ENCODE data around the gene ZSCAN18.

Gene ZSCAN18

DNA sequence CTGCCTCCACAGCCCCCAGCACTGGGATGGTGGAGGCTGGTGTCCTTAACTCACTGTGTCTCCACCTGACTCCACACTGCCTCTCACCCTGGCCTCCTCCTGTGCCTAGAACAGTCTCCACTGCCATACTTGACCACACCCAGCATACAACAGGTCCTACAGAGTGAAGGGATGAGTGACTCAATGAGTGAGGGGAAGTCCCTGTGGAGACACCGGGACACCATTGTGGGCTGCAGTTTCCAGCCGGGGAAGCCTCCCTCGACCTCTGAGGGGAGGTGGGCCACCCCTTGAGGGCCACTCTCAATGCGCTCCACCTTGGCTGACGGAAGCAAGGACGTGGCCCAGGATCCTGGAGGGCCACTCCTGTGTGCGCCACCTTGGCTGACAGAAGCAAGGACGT, 41.8 kb downstream of the ZSCAN18 start:
- Histone ChIP-seq H3K4me1 (ENCODE audit: control insufficient read depth, insufficient read depth, low read depth, low read length) (peaks cover 5% of the 10 kb centered on the region), H2BK5ac (ENCODE audit: low read depth, low read length, poor library complexity, severe bottlenecking) (no peak overlapping the region), H3K27me3 (ENCODE audit: control insufficient read depth in 1 of 2, insufficient read depth in 1 of 2, low read length in 2 of 2) (no peaks in the 10 kb centered on the region), H3K79me1 (replicated peaks; ENCODE audit: low read length, poor library complexity, severe bottlenecking) (no peaks in the 10 kb centered on the region), H2BK15ac (ENCODE audit: low read depth, poor library complexity, severe bottlenecking) (no peak overlapping the region), H3K4ac (ENCODE audit: low read depth in 1 of 2, low read length in 2 of 2) (no peak overlapping the region), H2AFZ (ENCODE audit: low read depth, low read length) (no peak overlapping the region), H4K91ac (ENCODE audit: low read length) (no peak overlapping the region), H3K23ac (ENCODE audit: low read length in 2 of 2) (no peak overlapping the region), H3K9me3 (ENCODE audit: control insufficient read depth, low read length) (peaks cover 23% of the 10 kb centered on the region), H4K8ac (ENCODE audit: low read length) (no peak overlapping the region), H3K4me3 (ENCODE audit: insufficient read depth in 1 of 2, low read depth in 1 of 2, low read length in 2 of 2) (no peak overlapping the region), H2BK12ac (ENCODE audit: low read length in 2 of 2) (no peak overlapping the region), H3K27ac (ENCODE audit: low read length, poor library complexity, severe bottlenecking) (no peak overlapping the region), H2BK120ac (ENCODE audit: low read depth, low read length) (no peak overlapping the region), H3K9ac (ENCODE audit: low read length) (no peak overlapping the region), H3K36me3 (ENCODE audit: control insufficient read depth in 1 of 2, insufficient read depth in 2 of 2, low read depth in 1 of 2, low read length in 2 of 2) (peaks cover 0 to 12% of the 10 kb centered on the region in 2 experiments), H3K18ac (ENCODE audit: low read depth in 1 of 2, low read length in 2 of 2) (no peak overlapping the region), H3K4me2 (ENCODE audit: low read length, poor library complexity, severe bottlenecking) (no peak overlapping the region), H2AK5ac (ENCODE audit: low read length, severe bottlenecking) (no peak overlapping the region), H3K14ac (ENCODE audit: low read length in 2 of 2) (no peak overlapping the region)
- 68% methylated on average over 7 of the region's 8 CpGs for WGBS
- no peak for DNase-seq

GRCh38 chr19:58054901-58055874, 42.8 kb downstream of the ZSCAN18 start:
- no peak overlapping the region for H3K4me2 ChIP-seq (ENCODE audit: low read length, poor library complexity, severe bottlenecking)
- no peak overlapping the region for H2BK12ac ChIP-seq (ENCODE audit: low read length in 2 of 2)
- H3K36me3 ChIP-seq (ENCODE audit: control insufficient read depth in 1 of 2, insufficient read depth in 2 of 2, low read depth in 1 of 2, low read length in 2 of 2): peaks cover 0 to 8% of the 10 kb centered on the region in 2 experiments
- no peak overlapping the region for H3K23ac ChIP-seq (ENCODE audit: low read length in 2 of 2)
- H3K4me3 ChIP-seq (ENCODE audit: insufficient read depth in 1 of 2, low read depth in 1 of 2, low read length in 2 of 2): peak overlapping the region in 1 of 2 experiments; percentile 72
- no peak overlapping the region for H4K8ac ChIP-seq (ENCODE audit: low read length)
- 48% methylated on average over 37 of the region's 37 CpGs for WGBS
- H2AFZ ChIP-seq (ENCODE audit: low read depth, low read length): no peak overlapping the region
- H3K9ac ChIP-seq (ENCODE audit: low read length): peak overlapping the region; percentile 86
- no peak overlapping the region for H2BK15ac ChIP-seq (ENCODE audit: low read depth, poor library complexity, severe bottlenecking)
- no peak overlapping the region for H3K14ac ChIP-seq (ENCODE audit: low read length in 2 of 2)
- peaks cover 5% of the 10 kb centered on the region for H3K4me1 ChIP-seq (ENCODE audit: control insufficient read depth, insufficient read depth, low read depth, low read length)
- no peak overlapping the region for H3K4ac ChIP-seq (ENCODE audit: low read depth in 1 of 2, low read length in 2 of 2)
- H3K9me3 ChIP-seq (ENCODE audit: control insufficient read depth, low read length): peaks cover 20% of the 10 kb centered on the region
- no peak for DNase-seq
- no peaks in the 10 kb centered on the region for H3K27me3 ChIP-seq (ENCODE audit: control insufficient read depth in 1 of 2, insufficient read depth in 1 of 2, low read length in 2 of 2)
- H2AK5ac ChIP-seq (ENCODE audit: low read length, severe bottlenecking): no peak overlapping the region
- H2BK120ac ChIP-seq (ENCODE audit: low read depth, low read length): no peak overlapping the region
- no peak overlapping the region for H4K91ac ChIP-seq (ENCODE audit: low read length)
- H3K27ac ChIP-seq (ENCODE audit: low read length, poor library complexity, severe bottlenecking): no peak overlapping the region
- no peak overlapping the region for H3K18ac ChIP-seq (ENCODE audit: low read depth in 1 of 2, low read length in 2 of 2)
- H3K79me1 ChIP-seq (replicated peaks; ENCODE audit: low read length, poor library complexity, severe bottlenecking): no peaks in the 10 kb centered on the region
- H2BK5ac ChIP-seq (ENCODE audit: low read depth, low read length, poor library complexity, severe bottlenecking): no peak overlapping the region

GRCh38 chr19:58053480-58054156, 44.4 kb downstream of the ZSCAN18 start:
- H3K36me3 ChIP-seq (ENCODE audit: control insufficient read depth in 1 of 2, insufficient read depth in 2 of 2, low read depth in 1 of 2, low read length in 2 of 2): no peaks in the 10 kb centered on the region
- H3K27me3 ChIP-seq (ENCODE audit: control insufficient read depth in 1 of 2, insufficient read depth in 1 of 2, low read length in 2 of 2): no peaks in the 10 kb centered on the region
- no peak overlapping the region for H2BK120ac ChIP-seq (ENCODE audit: low read depth, low read length)
- H3K4me2 ChIP-seq (ENCODE audit: low read length, poor library complexity, severe bottlenecking): no peak overlapping the region
- no peak overlapping the region for H3K9ac ChIP-seq (ENCODE audit: low read length)
- no peak overlapping the region for H4K91ac ChIP-seq (ENCODE audit: low read length)
- H3K27ac ChIP-seq (ENCODE audit: low read length, poor library complexity, severe bottlenecking): no peak overlapping the region
- no peak for DNase-seq
- H2AK5ac ChIP-seq (ENCODE audit: low read length, severe bottlenecking): no peak overlapping the region
- no peak overlapping the region for H3K14ac ChIP-seq (ENCODE audit: low read length in 2 of 2)
- no peak overlapping the region for H2AFZ ChIP-seq (ENCODE audit: low read depth, low read length)
- no peak overlapping the region for H3K18ac ChIP-seq (ENCODE audit: low read depth in 1 of 2, low read length in 2 of 2)
- no peak overlapping the region for H2BK12ac ChIP-seq (ENCODE audit: low read length in 2 of 2)
- no peak overlapping the region for H3K4me3 ChIP-seq (ENCODE audit: insufficient read depth in 1 of 2, low read depth in 1 of 2, low read length in 2 of 2)
- H2BK15ac ChIP-seq (ENCODE audit: low read depth, poor library complexity, severe bottlenecking): no peak overlapping the region
- H3K23ac ChIP-seq (ENCODE audit: low read length in 2 of 2): no peak overlapping the region
- no peaks in the 10 kb centered on the region for H3K79me1 ChIP-seq (replicated peaks; ENCODE audit: low read length, poor library complexity, severe bottlenecking)
- WGBS: 87% methylated on average over 30 of the region's 30 CpGs
- peaks cover 28% of the 10 kb centered on the region for H3K9me3 ChIP-seq (ENCODE audit: control insufficient read depth, low read length)
- H2BK5ac ChIP-seq (ENCODE audit: low read depth, low read length, poor library complexity, severe bottlenecking): no peak overlapping the region
- no peaks in the 10 kb centered on the region for H3K4me1 ChIP-seq (ENCODE audit: control insufficient read depth, insufficient read depth, low read depth, low read length)
- no peak overlapping the region for H4K8ac ChIP-seq (ENCODE audit: low read length)
- no peak overlapping the region for H3K4ac ChIP-seq (ENCODE audit: low read depth in 1 of 2, low read length in 2 of 2)

DNA sequence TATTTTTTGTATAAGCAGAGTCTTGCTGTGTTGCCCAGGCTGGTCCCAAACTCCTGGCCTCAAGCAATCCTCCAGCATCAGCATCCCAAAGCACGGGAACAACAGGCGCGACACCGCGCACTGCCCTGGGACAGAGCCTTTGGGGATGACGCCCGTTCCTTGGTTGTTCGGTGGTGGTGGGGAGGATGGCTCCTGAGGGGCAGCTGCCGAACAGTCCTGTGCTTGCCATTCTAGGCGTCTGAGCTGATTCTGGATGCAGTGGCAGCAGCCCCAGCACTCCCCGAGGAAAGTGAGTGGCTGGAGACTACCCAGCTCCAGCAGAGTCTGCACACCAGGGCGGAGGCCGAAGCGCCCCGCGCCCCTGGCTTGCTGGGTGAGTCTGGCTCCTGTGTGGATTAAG, 45.8 kb downstream of the ZSCAN18 start:
- Histone ChIP-seq H3K23ac (ENCODE audit: low read length in 2 of 2) (no peak overlapping the region), H2BK5ac (ENCODE audit: low read depth, low read length, poor library complexity, severe bottlenecking) (no peak overlapping the region), H3K4me1 (ENCODE audit: control insufficient read depth, insufficient read depth, low read depth, low read length) (no peaks in the 10 kb centered on the region), H3K79me1 (replicated peaks; ENCODE audit: low read length, poor library complexity, severe bottlenecking) (no peaks in the 10 kb centered on the region), H3K14ac (ENCODE audit: low read length in 2 of 2) (no peak overlapping the region), H3K18ac (ENCODE audit: low read depth in 1 of 2, low read length in 2 of 2) (no peak overlapping the region), H3K36me3 (ENCODE audit: control insufficient read depth in 1 of 2, insufficient read depth in 2 of 2, low read depth in 1 of 2, low read length in 2 of 2) (no peaks in the 10 kb centered on the region), H3K9me3 (ENCODE audit: control insufficient read depth, low read length) (peaks cover 21% of the 10 kb centered on the region), H3K4me3 (ENCODE audit: insufficient read depth in 1 of 2, low read depth in 1 of 2, low read length in 2 of 2) (no peak overlapping the region), H3K4me2 (ENCODE audit: low read length, poor library complexity, severe bottlenecking) (no peak overlapping the region), H2BK120ac (ENCODE audit: low read depth, low read length) (no peak overlapping the region), H3K27me3 (ENCODE audit: control insufficient read depth in 1 of 2, insufficient read depth in 1 of 2, low read length in 2 of 2) (no peaks in the 10 kb centered on the region), H2BK15ac (ENCODE audit: low read depth, poor library complexity, severe bottlenecking) (no peak overlapping the region), H2AK5ac (ENCODE audit: low read length, severe bottlenecking) (no peak overlapping the region), H2AFZ (ENCODE audit: low read depth, low read length) (no peak overlapping the region), H4K91ac (ENCODE audit: low read length) (no peak overlapping the region), H3K27ac (ENCODE audit: low read length, poor library complexity, severe bottlenecking) (no peak overlapping the region), H3K9ac (ENCODE audit: low read length) (no peak overlapping the region), H2BK12ac (ENCODE audit: low read length in 2 of 2) (no peak overlapping the region), H4K8ac (ENCODE audit: low read length) (no peak overlapping the region), H3K4ac (ENCODE audit: low read depth in 1 of 2, low read length in 2 of 2) (no peak overlapping the region)
- no peak for DNase-seq
- 94% methylated on average over 16 of the region's 16 CpGs for WGBS

All from mesenchymal stem cell (in vitro differentiated cells and primary cell).